HCT116 (cell line): ENCODE data around the gene VIPR1. TPM values are rescaled to one million over a fixed set of nuclear protein-coding genes. Genes with fewer than 3 reads are reported as not detected.

Source experiments
- ATAC-seq: fragments of 200-7000 bp; cut with Tn5 transposase; 2 replicates; pipeline ENCODE4 v1.9.1; 2020; ENCODE audit warnings: mild to moderate bottlenecking, moderate library complexity
- BruUV-seq: library from RNA; stranded (reverse); fragments of 400-500 nt; replicated peaks from 2 replicates; lab custom pipeline; 2021; lab: Mats Ljungman, UMichigan
- CTCF ChIA-PET: fragments of 300-600 bp; sonication (Branson Sonifier 250); formaldehyde crosslinking; loops from one replicate; lab custom pipeline; 2021; ENCODE audit warnings: antibody characterized with exemption; lab: Charles Lee
- POLR2A ChIA-PET: fragments of 300-600, 350-600 bp; sonication (Branson Sonifier 250); formaldehyde crosslinking; loops from one replicate; lab custom pipeline; 2021; ENCODE audit warnings: antibody characterized with exemption; lab: Charles Lee
- RAD21 ChIA-PET, 2 experiments: fragments of 300-600 bp; sonication (Branson Sonifier 250); formaldehyde crosslinking; loops; one replicate each; lab custom pipeline; 2023; ENCODE audit warnings: low total read pairs in 2 of 2; ENCODE audit not compliant: uncharacterized antibody in 2 of 2, unreplicated experiment in 2 of 2, low non-redundant PET in 1 of 2; lab: Charles Lee
- DNase-seq: peaks from one replicate; pipeline ENCODE4 v3.0.0-alpha.2; 2010; ENCODE audit warnings: low read depth, low spot score
- H2AFZ ChIP-seq: fragments of 200-600 bp; shearing (Covaris generic), sonication (generic); 2 replicates; pipeline ENCODE4 v1.6.1; 2017; ENCODE audit warnings: low read depth, mixed run types, mixed read lengths, antibody characterized with exemption, low read length; ENCODE audit not compliant: poor library complexity, severe bottlenecking
- H3K27ac ChIP-seq: 2 replicates; pipeline ENCODE4 v1.5.1; 2012; ENCODE audit warnings: low read depth, low read length
- H3K27me3 ChIP-seq: fragments of 200-600 bp; sonication (generic); 2 replicates; pipeline ENCODE4 v1.6.1; 2016; ENCODE audit warnings: mixed run types, low read length, mixed read lengths; ENCODE audit not compliant: insufficient read depth
- H3K36me3 ChIP-seq, 2 experiments: fragments of 200-500 bp in 1 of 2; fragments of 200-600 bp in 1 of 2; sonication (Bioruptor generic) in 1 of 2; sonication (generic) in 1 of 2; 2 replicates each; pipeline versions ENCODE4 v1.5.1 to v1.6.1; 2014 to 2016; ENCODE audit warnings: low read length in 2 of 2, inconsistent platforms in 1 of 2, mixed read lengths in 1 of 2, mixed run types in 1 of 2; ENCODE audit not compliant: insufficient read depth in 2 of 2, control insufficient read depth in 1 of 2
- H3K4me1 ChIP-seq, 2 experiments: fragments of 200-600 bp in 1 of 2; sonication (generic) in 1 of 2; 2 replicates each; pipeline versions ENCODE4 v1.5.1 to v1.6.1; 2012 to 2017; ENCODE audit warnings: low read length in 2 of 2, inconsistent platforms in 1 of 2, mild to moderate bottlenecking in 1 of 2, mixed read lengths in 1 of 2, mixed run types in 1 of 2, moderate library complexity in 1 of 2; ENCODE audit not compliant: insufficient read depth in 2 of 2, control insufficient read depth in 1 of 2
- H3K4me2 ChIP-seq: fragments of 200-600 bp; sonication (generic); 2 replicates; pipeline ENCODE4 v1.6.1; 2017; ENCODE audit warnings: mixed run types, low read length, mixed read lengths
- H3K4me3 ChIP-seq, 2 experiments: fragments of 200-600 bp in 1 of 2; sonication (generic) in 1 of 2; replicated peaks in 1 of 2; 2 replicates each; pipeline ENCODE4 v1.5.1; 2011 to 2016; ENCODE audit warnings: low read length in 2 of 2, control low read depth in 1 of 2, low read depth in 1 of 2, mild to moderate bottlenecking in 1 of 2, mixed read lengths in 1 of 2, mixed run types in 1 of 2
- H3K79me2 ChIP-seq: fragments of 200-600 bp; sonication (generic); 2 replicates; pipeline ENCODE4 v1.6.1; 2017; ENCODE audit warnings: mild to moderate bottlenecking, mixed run types, low read length, moderate library complexity, mixed read lengths; ENCODE audit not compliant: insufficient read depth
- H3K9ac ChIP-seq: fragments of 200-600 bp; sonication (generic); 2 replicates; pipeline ENCODE4 v1.6.1; 2016; ENCODE audit warnings: low read length, mixed read lengths
- H3K9me2 ChIP-seq: fragments of 200-600 bp; sonication (generic), shearing (Covaris generic); 2 replicates; pipeline ENCODE4 v1.6.1; 2017; ENCODE audit warnings: mixed run types, mild to moderate bottlenecking, moderate library complexity; ENCODE audit not compliant: insufficient read depth
- H3K9me3 ChIP-seq, 2 experiments: fragments of 200-500 bp in 1 of 2; fragments of 200-600 bp in 1 of 2; sonication (Bioruptor generic) in 1 of 2; sonication (generic) in 1 of 2; 2 replicates each; pipeline ENCODE4 v1.6.1; 2014 to 2017; ENCODE audit warnings: low read length in 2 of 2, mixed read lengths in 2 of 2, inconsistent platforms in 1 of 2, low read depth in 1 of 2, mild to moderate bottlenecking in 1 of 2, mixed run types in 1 of 2, moderate library complexity in 1 of 2; ENCODE audit not compliant: control insufficient read depth in 1 of 2, insufficient read depth in 1 of 2
- H4K20me1 ChIP-seq: fragments of 200-600 bp; sonication (generic), shearing (Covaris generic); 2 replicates; pipeline ENCODE4 v1.6.1; 2017; ENCODE audit warnings: mixed run types, mild to moderate bottlenecking, moderate library complexity; ENCODE audit not compliant: insufficient read depth
- ATF3 ChIP-seq: IDR thresholded peaks from 2 replicates; pipeline ENCODE4 v1.6.1; 2012
- CBX3 ChIP-seq: IDR thresholded peaks from 2 replicates; pipeline ENCODE4 v1.6.1; 2012; ENCODE audit warnings: low read depth
- CEBPB ChIP-seq: IDR thresholded peaks from 2 replicates; pipeline ENCODE4 v1.6.1; 2012; ENCODE audit warnings: low read depth
- ELF1 ChIP-seq: IDR thresholded peaks from 2 replicates; pipeline ENCODE4 v1.6.1; 2012; ENCODE audit warnings: low read depth, borderline replicate concordance
- EZH2 ChIP-seq: fragments of 200-600 bp; sonication (generic); IDR thresholded peaks from 2 replicates; pipeline ENCODE4 v1.6.1; 2017; ENCODE audit warnings: antibody characterized with exemption, mixed run types
- FOSL1 ChIP-seq: IDR thresholded peaks from 2 replicates; pipeline ENCODE4 v1.6.1; 2012; ENCODE audit warnings: low read depth
- JUND ChIP-seq: IDR thresholded peaks from 2 replicates; pipeline ENCODE4 v1.6.1; 2012
- POLR2AphosphoS5 ChIP-seq: IDR thresholded peaks from 2 replicates; pipeline ENCODE4 v1.6.1; 2011; ENCODE audit warnings: mild to moderate bottlenecking, low read depth, low read length, moderate library complexity
- RAD21 ChIP-seq: IDR thresholded peaks from 2 replicates; pipeline ENCODE4 v1.6.1; 2012; ENCODE audit warnings: low read depth, mild to moderate bottlenecking
- REST ChIP-seq: IDR thresholded peaks from 2 replicates; pipeline ENCODE4 v1.6.1; 2012; ENCODE audit warnings: low read depth
- ZFX ChIP-seq: fragments of 450-650 bp; IDR thresholded peaks from 2 replicates; pipeline ENCODE4 v1.6.1; 2017
- ZNF274 ChIP-seq: fragments of 200-500 bp; sonication (Bioruptor generic); IDR thresholded peaks from 2 replicates; pipeline ENCODE4 v1.6.1; 2014; ENCODE audit warnings: mild to moderate bottlenecking, low read depth, low read length, inconsistent platforms
- intact Hi-C: fragments of 100-400 bp; cut with micrococcal nuclease; formaldehyde crosslinking; loops from 2 replicates; pipeline ENCODE4 v1.10.0; 2022
- total RNA-seq: library from RNA; stranded (reverse); gene quantifications from one replicate; pipeline ENCODE4 v1.2.1, GENCODE V29; 2021; ENCODE audit not compliant: unreplicated experiment

VIPR1 gene
- total RNA-seq, 1 experiment from 2014 or later: 9.6 TPM

- Histone ChIP-seq H4K20me1 (no peaks in the 10 kb centered on the region), H3K9me2 (no peaks in the 10 kb centered on the region), H3K79me2 (no peaks in the 10 kb centered on the region), H3K9ac (no peak overlapping the region), H3K4me3 (no peak overlapping the region), H3K27ac (no peak overlapping the region), H3K27me3 (no peaks in the 10 kb centered on the region), H2AFZ (no peak overlapping the region), H3K4me1 (peaks cover 13 to 32% of the 10 kb centered on the region in 2 experiments), H3K36me3 (no peaks in the 10 kb centered on the region), H3K4me2 (peak overlapping the region; percentile 8; the same call in 1 of the 2 replicates), H3K9me3 (no peaks in the 10 kb centered on the region)
- no TSS peak for BruUV-seq
- POLR2A ChIA-PET: no interaction called here
- no peak for TF ChIP-seq REST
- no peak for TF ChIP-seq POLR2AphosphoS5
- TF ChIP-seq FOSL1: no peak
- no peak for TF ChIP-seq ATF3
- no peak for TF ChIP-seq ZFX
- no peak for TF ChIP-seq JUND
- no peak for TF ChIP-seq ELF1
- no peak for TF ChIP-seq CBX3
- no peak for TF ChIP-seq CEBPB
- no peak for TF ChIP-seq RAD21
- TF ChIP-seq EZH2: no peak
- no peak for TF ChIP-seq ZNF274
- RAD21 ChIA-PET: no interaction called here
- DNase-seq (no peak), ATAC-seq (no peak)
- intact Hi-C loops: no loop called here
- CTCF ChIA-PET: no interaction called here
Measured at GRCh38 chr3:42507761-42508335, 5.4 kb downstream of the VIPR1 start.
